Stimulated activated naive CD8-positive, alpha-beta T cell treated with anti-CD3 and anti-CD28 coated beads, Interleukin-15, Interleukin-2, amounts not matched to agents 100 ng/mL and 50 ng/mL, for 24 hours (primary cell): Measurements from ENCODE around the gene NINJ1.

ENCODE experiments used
- H3K27ac Mint-ChIP-seq: one replicate; pipeline ENCODE4 v1.8.0; 2021; ENCODE audit warnings: mild to moderate bottlenecking, mixed read lengths
- H3K27me3 Mint-ChIP-seq: one replicate; pipeline ENCODE4 v1.8.0; 2021; ENCODE audit warnings: mixed read lengths
- H3K36me3 Mint-ChIP-seq: one replicate; pipeline ENCODE4 v1.8.0; 2021; ENCODE audit warnings: low read depth, mixed read lengths
- H3K4me1 Mint-ChIP-seq: one replicate; pipeline ENCODE4 v1.8.0; 2021; ENCODE audit warnings: low read depth, mixed read lengths
- H3K4me3 Mint-ChIP-seq: one replicate; pipeline ENCODE4 v1.8.0; 2021; ENCODE audit warnings: mild to moderate bottlenecking, mixed read lengths
- H3K9me3 Mint-ChIP-seq: one replicate; pipeline ENCODE4 v1.8.0; 2021; ENCODE audit warnings: mixed read lengths

The NINJ1 gene

DNA sequence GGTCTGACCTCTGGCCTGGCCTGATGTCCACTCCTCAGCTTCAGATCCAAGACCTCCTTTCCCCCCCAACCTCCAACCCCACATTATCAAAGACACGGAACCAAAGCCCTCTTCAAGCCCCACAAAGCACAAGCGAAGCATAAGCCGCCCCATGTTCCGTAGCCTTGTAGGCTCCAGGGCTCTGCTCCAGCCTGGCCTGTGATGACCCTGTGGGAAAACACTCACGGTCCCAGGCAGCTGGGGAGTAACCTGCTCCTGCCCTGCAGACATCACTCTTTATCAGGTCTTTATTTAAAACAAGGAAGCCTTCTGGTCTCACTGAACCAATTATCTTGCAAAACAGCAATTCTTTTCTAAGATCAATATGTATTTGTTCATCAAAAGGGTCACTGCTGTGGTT lies 34.5 kb upstream of the NINJ1 start:
- Mint-ChIP-seq H3K27me3 (no peaks in the 10 kb centered on the region), H3K27ac (no peak overlapping the region), H3K4me1 (no peaks in the 10 kb centered on the region), H3K9me3 (no peaks in the 10 kb centered on the region), H3K36me3 (no peaks in the 10 kb centered on the region), H3K4me3 (no peak overlapping the region)

DNA sequence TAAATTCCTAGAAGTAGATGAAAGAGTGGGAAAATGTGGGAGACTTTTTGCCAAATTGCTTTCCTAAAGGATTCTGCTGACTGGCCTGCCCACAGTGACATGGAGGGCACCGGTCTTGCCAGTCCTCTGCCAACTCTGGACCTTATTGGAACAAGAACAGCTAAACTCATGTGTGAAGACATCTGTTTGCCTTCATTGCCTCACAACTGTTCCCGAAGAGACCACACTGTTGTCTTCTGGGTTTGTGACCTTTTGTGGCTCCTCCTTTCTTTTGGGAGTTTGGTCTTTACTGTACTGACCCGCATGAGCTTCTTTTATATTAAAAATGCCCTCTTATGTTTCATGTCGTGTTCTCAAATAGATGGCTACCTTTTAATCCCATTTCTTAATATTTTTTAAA lies 33.8 kb upstream of the NINJ1 start:
- Mint-ChIP-seq H3K9me3 (no peaks in the 10 kb centered on the region), H3K36me3 (no peaks in the 10 kb centered on the region), H3K27ac (no peak overlapping the region), H3K4me1 (no peaks in the 10 kb centered on the region), H3K4me3 (no peak overlapping the region), H3K27me3 (no peaks in the 10 kb centered on the region)

DNA sequence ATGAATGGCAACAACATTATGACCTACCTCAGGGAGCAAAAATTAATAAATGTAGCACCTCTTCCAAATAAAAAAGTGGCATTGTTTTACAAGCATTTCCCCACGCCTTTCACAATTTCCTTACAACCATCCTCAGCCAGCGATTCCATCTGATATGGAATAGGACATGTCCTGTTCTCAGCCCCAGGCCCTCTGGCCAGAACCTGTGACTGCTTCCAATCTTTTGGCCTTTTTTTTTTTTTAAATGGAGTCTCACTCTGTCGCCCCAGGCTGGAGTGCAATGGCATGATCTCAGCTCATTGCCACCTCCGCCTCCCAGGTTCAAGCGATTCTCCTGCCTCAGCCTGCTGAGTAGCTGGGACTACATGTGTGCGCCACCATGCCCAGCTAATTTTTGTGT lies 33.1 kb upstream of the NINJ1 start:
- H3K27me3 Mint-ChIP-seq, result no peaks in the 10 kb centered on the region
- no peaks in the 10 kb centered on the region for H3K9me3 Mint-ChIP-seq
- H3K4me3 Mint-ChIP-seq, result no peak overlapping the region
- H3K4me1 Mint-ChIP-seq, result no peaks in the 10 kb centered on the region
- no peaks in the 10 kb centered on the region for H3K36me3 Mint-ChIP-seq
- no peak overlapping the region for H3K27ac Mint-ChIP-seq

DNA sequence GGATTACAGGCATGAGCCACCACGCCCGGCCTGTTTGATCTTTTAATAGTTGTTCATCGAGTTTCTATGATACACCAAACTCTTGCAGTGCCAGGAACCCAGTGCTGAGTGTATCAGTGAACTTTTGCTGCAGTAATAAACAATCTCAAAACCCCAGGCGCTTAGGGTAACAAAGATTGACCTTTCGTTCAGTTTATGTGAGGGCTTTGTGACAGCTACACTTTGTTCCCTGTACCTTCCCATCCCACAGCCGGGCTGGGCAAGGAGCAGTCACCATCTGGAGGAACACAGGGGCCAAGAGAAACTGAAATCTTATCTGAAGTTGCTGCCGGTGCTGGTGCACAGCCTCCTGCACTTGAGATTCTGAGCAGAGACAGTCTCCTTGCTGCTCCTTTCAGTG lies 32.6 kb upstream of the NINJ1 start:
- no peaks in the 10 kb centered on the region for H3K4me1 Mint-ChIP-seq
- no peaks in the 10 kb centered on the region for H3K36me3 Mint-ChIP-seq

GRCh38 chr9:93164085-93164484 lies 30.0 kb upstream of the NINJ1 start:
- H3K36me3 Mint-ChIP-seq, result no peaks in the 10 kb centered on the region
- no peaks in the 10 kb centered on the region for H3K9me3 Mint-ChIP-seq
- no peak overlapping the region for H3K27ac Mint-ChIP-seq
- H3K27me3 Mint-ChIP-seq, result no peaks in the 10 kb centered on the region
- H3K4me1 Mint-ChIP-seq, result peaks cover 8% of the 10 kb centered on the region
- no peak overlapping the region for H3K4me3 Mint-ChIP-seq

More for the DNA sequence above, 32.6 kb upstream of the NINJ1 start:
- Mint-ChIP-seq H3K4me3 (no peak overlapping the region), H3K27ac (no peak overlapping the region), H3K27me3 (no peaks in the 10 kb centered on the region), H3K9me3 (no peaks in the 10 kb centered on the region)

- H3K4me3 Mint-ChIP-seq, result no peak overlapping the region
- H3K27me3 Mint-ChIP-seq, result no peaks in the 10 kb centered on the region
- H3K27ac Mint-ChIP-seq, result no peak overlapping the region
- no peaks in the 10 kb centered on the region for H3K36me3 Mint-ChIP-seq
- H3K9me3 Mint-ChIP-seq, result no peaks in the 10 kb centered on the region
- H3K4me1 Mint-ChIP-seq, result peaks cover 8% of the 10 kb centered on the region
These were observed 27.9 kb upstream of the NINJ1 start for GRCh38 chr9:93161786-93162562.

- H3K36me3 Mint-ChIP-seq, result no peaks in the 10 kb centered on the region
- H3K4me3 Mint-ChIP-seq, result no peak overlapping the region
- H3K27ac Mint-ChIP-seq, result no peak overlapping the region
- H3K27me3 Mint-ChIP-seq, result no peaks in the 10 kb centered on the region
- no peaks in the 10 kb centered on the region for H3K9me3 Mint-ChIP-seq
- H3K4me1 Mint-ChIP-seq, result peaks cover 18% of the 10 kb centered on the region
These were observed 25.8 kb upstream of the NINJ1 start for GRCh38 chr9:93159601-93160471.

DNA sequence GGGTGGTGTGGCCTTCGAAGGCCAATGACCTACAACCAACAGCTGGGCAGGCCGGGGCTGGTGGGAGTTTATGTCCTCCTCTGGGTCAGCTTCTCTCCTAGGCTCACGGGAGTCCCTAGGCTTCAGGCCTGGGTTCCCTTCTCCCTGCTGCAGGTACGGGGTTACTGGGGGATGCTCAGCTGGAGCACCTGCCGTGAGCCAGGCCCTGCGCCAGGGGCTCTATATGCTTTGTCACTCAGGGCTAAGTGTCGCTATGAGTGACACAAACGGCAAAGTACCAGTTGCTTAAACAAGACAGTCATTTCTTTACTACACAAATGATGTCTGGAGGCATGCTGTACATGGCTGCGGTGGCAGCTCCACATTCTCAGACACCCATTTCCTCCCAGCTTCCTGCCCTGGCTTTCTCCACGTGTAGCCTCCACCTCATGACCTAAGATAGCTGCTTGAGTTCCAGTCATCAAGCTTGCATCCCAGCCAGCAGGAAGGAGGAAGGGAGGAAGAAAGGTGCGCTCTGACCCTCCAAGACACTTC lies 22.5 kb upstream of the NINJ1 start:
- H3K4me1 Mint-ChIP-seq, result peaks cover 18% of the 10 kb centered on the region
- H3K27me3 Mint-ChIP-seq, result no peaks in the 10 kb centered on the region
- H3K4me3 Mint-ChIP-seq, result no peak overlapping the region
- no peaks in the 10 kb centered on the region for H3K9me3 Mint-ChIP-seq
- H3K27ac Mint-ChIP-seq, result no peak overlapping the region
- no peaks in the 10 kb centered on the region for H3K36me3 Mint-ChIP-seq

GRCh38 chr9:93155716-93156474 lies 21.8 kb upstream of the NINJ1 start:
- H3K27ac Mint-ChIP-seq, result no peak overlapping the region
- H3K27me3 Mint-ChIP-seq, result no peaks in the 10 kb centered on the region
- H3K4me1 Mint-ChIP-seq, result peaks cover 18% of the 10 kb centered on the region
- no peaks in the 10 kb centered on the region for H3K9me3 Mint-ChIP-seq
- H3K36me3 Mint-ChIP-seq, result no peaks in the 10 kb centered on the region
- H3K4me3 Mint-ChIP-seq, result no peak overlapping the region

GRCh38 chr9:93154293-93154903 lies 20.3 kb upstream of the NINJ1 start:
- H3K27ac Mint-ChIP-seq, result no peak overlapping the region

GRCh38 chr9:93151097-93151784 lies 17.2 kb upstream of the NINJ1 start:
- H3K4me1 Mint-ChIP-seq, result peaks cover 37% of the 10 kb centered on the region
- no peaks in the 10 kb centered on the region for H3K27me3 Mint-ChIP-seq
- H3K36me3 Mint-ChIP-seq, result peaks cover 13% of the 10 kb centered on the region
- H3K4me3 Mint-ChIP-seq, result no peak overlapping the region
- H3K9me3 Mint-ChIP-seq, result peaks cover 17% of the 10 kb centered on the region
- no peak overlapping the region for H3K27ac Mint-ChIP-seq

More at GRCh38 chr9:93154293-93154903, 20.3 kb upstream of the NINJ1 start:
- Mint-ChIP-seq H3K4me1 (peaks cover 20% of the 10 kb centered on the region), H3K27me3 (no peaks in the 10 kb centered on the region), H3K36me3 (no peaks in the 10 kb centered on the region), H3K4me3 (no peak overlapping the region), H3K9me3 (no peaks in the 10 kb centered on the region)

GRCh38 chr9:93149361-93149760 lies 15.3 kb upstream of the NINJ1 start:
- H3K4me3 Mint-ChIP-seq, result peak overlapping the region; percentile 17

DNA sequence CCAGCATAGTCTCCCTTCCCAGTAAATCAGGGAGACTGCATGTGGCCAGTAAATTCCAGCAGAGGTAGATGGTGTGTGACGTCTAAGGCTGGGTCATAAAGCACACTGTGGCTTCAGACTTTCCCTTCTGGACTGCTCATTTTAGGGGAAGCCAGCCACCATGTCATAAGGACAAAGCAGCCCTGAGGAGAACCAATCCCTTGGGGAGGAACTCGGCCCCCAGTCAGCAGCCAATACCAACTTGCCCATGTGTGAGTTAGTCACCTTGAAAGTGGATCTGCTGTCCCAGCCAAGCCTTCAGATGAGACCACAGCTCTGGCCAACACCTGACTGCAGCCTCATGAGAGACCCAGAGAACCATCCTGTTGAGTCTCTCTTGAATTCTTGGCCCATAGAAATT lies 14.7 kb upstream of the NINJ1 start:
- Mint-ChIP-seq H3K9me3 (peaks cover 20% of the 10 kb centered on the region), H3K4me3 (peak overlapping the region; percentile 17), H3K4me1 (peaks cover 51% of the 10 kb centered on the region), H3K27me3 (no peaks in the 10 kb centered on the region), H3K36me3 (peaks cover 17% of the 10 kb centered on the region), H3K27ac (peak overlapping the region; percentile 81)

More at GRCh38 chr9:93149361-93149760, 15.3 kb upstream of the NINJ1 start:
- peaks cover 45% of the 10 kb centered on the region for H3K4me1 Mint-ChIP-seq
- H3K27ac Mint-ChIP-seq, result peak overlapping the region; percentile 81
- peaks cover 20% of the 10 kb centered on the region for H3K9me3 Mint-ChIP-seq
- H3K36me3 Mint-ChIP-seq, result peaks cover 17% of the 10 kb centered on the region
- H3K27me3 Mint-ChIP-seq, result no peaks in the 10 kb centered on the region

GRCh38 chr9:93147632-93148031 lies 13.6 kb upstream of the NINJ1 start:
- Mint-ChIP-seq H3K36me3 (peaks cover 17% of the 10 kb centered on the region), H3K27ac (peak overlapping the region; percentile 15), H3K4me3 (no peak overlapping the region), H3K4me1 (peaks cover 59% of the 10 kb centered on the region), H3K9me3 (peaks cover 20% of the 10 kb centered on the region), H3K27me3 (no peaks in the 10 kb centered on the region)
